GM23338 (cell line): Measurements from ENCODE around the gene ADH6. TPM values are rescaled to one million over a fixed set of nuclear protein-coding genes. Genes with fewer than 3 reads are reported as not detected.

ENCODE experiments used
- ATAC-seq: fragments of 200-7000 bp; cut with Tn5 transposase; 3 replicates; pipeline ENCODE4 v1.9.1; 2020
- DNase-seq: peaks from one replicate; pipeline ENCODE4 v3.0.0-alpha.2; 2015; ENCODE audit warnings: low spot score
- H2AFZ ChIP-seq: fragments of 200-600 bp; sonication (generic); 2 replicates; pipeline ENCODE4 v1.8.0; 2016; ENCODE audit warnings: antibody characterized with exemption, mild to moderate bottlenecking, moderate library complexity
- H3F3A ChIP-seq: fragments of 200-600 bp; sonication (generic); replicated peaks from 2 replicates; pipeline ENCODE4 v1.8.0; 2017; ENCODE audit warnings: antibody characterized with exemption, mixed run types, low read depth
- H3K27ac ChIP-seq: fragments of 200-600 bp; sonication (generic); 2 replicates; pipeline ENCODE4 v1.6.1; 2016; ENCODE audit warnings: low read depth
- H3K27me3 ChIP-seq: fragments of 200-600 bp; sonication (generic); 2 replicates; pipeline ENCODE4 v1.8.0; 2016; ENCODE audit warnings: mild to moderate bottlenecking, mixed run types, moderate library complexity; ENCODE audit not compliant: insufficient read depth
- H3K36me3 ChIP-seq: fragments of 200-600 bp; sonication (generic); 2 replicates; pipeline ENCODE4 v1.8.0; 2016; ENCODE audit warnings: mild to moderate bottlenecking; ENCODE audit not compliant: insufficient read depth
- H3K4me1 ChIP-seq: fragments of 200-600 bp; sonication (generic); 2 replicates; pipeline ENCODE4 v1.8.0; 2016; ENCODE audit warnings: mild to moderate bottlenecking, moderate library complexity; ENCODE audit not compliant: insufficient read depth
- H3K4me2 ChIP-seq: fragments of 200-600 bp; sonication (generic); 2 replicates; pipeline ENCODE4 v1.7.1; 2017; ENCODE audit warnings: mixed run types
- H3K4me3 ChIP-seq: fragments of 200-600 bp; sonication (generic); 2 replicates; pipeline ENCODE4 v1.6.1; 2016; ENCODE audit warnings: mixed run types
- H3K79me2 ChIP-seq: fragments of 200-600 bp; sonication (generic); replicated peaks from 2 replicates; pipeline ENCODE4 v1.8.0; 2017; ENCODE audit warnings: mild to moderate bottlenecking; ENCODE audit not compliant: insufficient read depth
- H3K9me2 ChIP-seq: fragments of 200-600 bp; sonication (generic); 2 replicates; pipeline ENCODE4 v1.8.0; 2017; ENCODE audit not compliant: insufficient read depth
- H4K20me1 ChIP-seq: fragments of 200-600 bp; sonication (generic); replicated peaks from 2 replicates; pipeline ENCODE4 v1.8.0; 2017; ENCODE audit warnings: mild to moderate bottlenecking; ENCODE audit not compliant: insufficient read depth
- H3K27ac Mint-ChIP-seq: 2 replicates; pipeline ENCODE4 v1.8.0; 2020; ENCODE audit warnings: inconsistent platforms, mild to moderate bottlenecking, moderate library complexity, mixed read lengths
- H3K27me3 Mint-ChIP-seq: 3 replicates; pipeline ENCODE4 v1.8.0; 2022; ENCODE audit warnings: low read depth, mild to moderate bottlenecking, moderate library complexity, mixed read lengths, inconsistent platforms; ENCODE audit not compliant: insufficient read depth, poor library complexity
- H3K36me3 Mint-ChIP-seq: 3 replicates; pipeline ENCODE4 v1.8.0; 2021; ENCODE audit warnings: low read depth, mild to moderate bottlenecking, inconsistent platforms, moderate library complexity, mixed read lengths
- H3K4me1 Mint-ChIP-seq: 3 replicates; pipeline ENCODE4 v1.8.0; 2020; ENCODE audit warnings: mild to moderate bottlenecking, inconsistent platforms, mixed read lengths
- H3K4me3 Mint-ChIP-seq: 3 replicates; pipeline ENCODE4 v1.8.0; 2021; ENCODE audit warnings: moderate library complexity, mild to moderate bottlenecking, inconsistent platforms, mixed read lengths
- H3K9me3 Mint-ChIP-seq: 3 replicates; pipeline ENCODE4 v1.8.0; 2020; ENCODE audit warnings: moderate library complexity, mild to moderate bottlenecking, inconsistent platforms, mixed read lengths
- CREB1 ChIP-seq: fragments of 250-450 bp; sonication (Bioruptor Pico); IDR thresholded peaks from 2 replicates; pipeline ENCODE4 v1.5.0; 2020; ENCODE audit warnings: low read depth, mild to moderate bottlenecking, moderate library complexity
- CTCF ChIP-seq, 2 experiments: fragments of 200-600 bp in 1 of 2; sonication (generic) in 1 of 2; conservative IDR thresholded peaks; 2 replicates each; pipeline versions ENCODE4 v1.5.1 to v1.6.1; 2016 to 2017; ENCODE audit warnings: antibody characterized with exemption in 2 of 2, low read depth in 2 of 2, mild to moderate bottlenecking in 2 of 2, moderate library complexity in 1 of 2
- ETS1 ChIP-seq: IDR thresholded peaks from 2 replicates; pipeline ENCODE4 v1.6.1; 2016; ENCODE audit warnings: antibody characterized with exemption
- EZH2 ChIP-seq: fragments of 200-600 bp; sonication (generic); IDR thresholded peaks from one replicate; pipeline ENCODE4 v1.8.0; 2017; ENCODE audit warnings: antibody characterized with exemption, mild to moderate bottlenecking, low read depth; ENCODE audit not compliant: unreplicated experiment
- EZH2phosphoT487 ChIP-seq: fragments of 200-600 bp; sonication (generic); IDR thresholded peaks from one replicate; pipeline ENCODE4 v1.8.1; 2018; ENCODE audit warnings: antibody characterized with exemption; ENCODE audit not compliant: unreplicated experiment
- JUNB ChIP-seq: IDR thresholded peaks from one replicate; pipeline ENCODE4 v1.6.1; 2016; ENCODE audit warnings: antibody characterized with exemption; ENCODE audit not compliant: unreplicated experiment
- NANOG ChIP-seq: IDR thresholded peaks from 2 replicates; pipeline ENCODE4 v1.6.1; 2016; ENCODE audit warnings: antibody characterized with exemption, borderline replicate concordance
- POLR2AphosphoS5 ChIP-seq: IDR thresholded peaks from 2 replicates; pipeline ENCODE4 v1.6.1; 2016; ENCODE audit warnings: antibody characterized with exemption, low read depth
- REST ChIP-seq: IDR thresholded peaks from one replicate; pipeline ENCODE4 v1.6.1; 2018; ENCODE audit warnings: antibody characterized with exemption; ENCODE audit not compliant: unreplicated experiment
- STAT1 ChIP-seq: IDR thresholded peaks from one replicate; pipeline ENCODE4 v1.6.1; 2016; ENCODE audit warnings: antibody characterized with exemption; ENCODE audit not compliant: unreplicated experiment
- ZNF114 ChIP-seq: fragments of 250-450 bp; sonication (Bioruptor Pico); IDR thresholded peaks from 2 replicates; pipeline ENCODE4 v1.5.0; 2020; ENCODE audit warnings: mild to moderate bottlenecking, moderate library complexity
- ZNF331 ChIP-seq: fragments of 250-450 bp; sonication (Bioruptor Pico); IDR thresholded peaks from 2 replicates; pipeline ENCODE4 v1.5.0; 2020; ENCODE audit warnings: low read depth, mild to moderate bottlenecking, moderate library complexity
- ZNF462 ChIP-seq: fragments of 250-450 bp; sonication (Bioruptor Pico); IDR thresholded peaks from 2 replicates; pipeline ENCODE4 v1.5.0; 2020; ENCODE audit warnings: mild to moderate bottlenecking, moderate library complexity
- polyA plus RNA-seq: library from polyadenylated mRNA; unstranded; fragments of >200 nt; fragmentation: Nextera tagmentation; extraction: Ambion mirVana; gene quantifications from 2 replicates; pipeline ENCODE4 v1.2.1, GENCODE V29; 2016
- total RNA-seq: library from RNA; depleted of rRNA; stranded (reverse); fragments of >200 nt; shearing (Covaris generic); gene quantifications from 2 replicates; pipeline ENCODE4 v1.2.3, GENCODE V29; 2014

Gene ADH6
- total and polyA plus RNA-seq, 2 experiments from 2014 or later: 0.58 TPM; not detected in 1

GRCh38 chr4:99248714-99249113 is 29.7 kb upstream of the ADH6 start:
- H3K27me3 Mint-ChIP-seq: peaks cover 2% of the 10 kb centered on the region
- H3K4me3 Mint-ChIP-seq: no peak overlapping the region
- Histone ChIP-seq H3F3A (no peaks in the 10 kb centered on the region), H3K27me3 (no peaks in the 10 kb centered on the region), H3K4me2 (no peak overlapping the region), H3K79me2 (no peaks in the 10 kb centered on the region), H3K9me2 (no peaks in the 10 kb centered on the region), H3K27ac (no peak overlapping the region), H3K4me3 (no peak overlapping the region), H3K4me1 (no peaks in the 10 kb centered on the region), H4K20me1 (no peaks in the 10 kb centered on the region), H3K36me3 (no peaks in the 10 kb centered on the region), H2AFZ (no peak overlapping the region)
- TF ChIP-seq JUNB (no peak), CTCF (conservative IDR thresholded peaks at IDR 0.05; ENCODE audit: low read depth in 2 of 2) (no peak), ETS1 (no peak), EZH2 (no peak), CREB1 (CRISPR knock-in tag) (no peak), POLR2AphosphoS5 (no peak), ZNF331 (no peak), STAT1 (no peak), REST (no peak), ZNF462 (CRISPR knock-in tag) (no peak), NANOG (no peak), EZH2phosphoT487 (no peak), ZNF114 (CRISPR knock-in tag) (no peak)
- no peaks in the 10 kb centered on the region for H3K4me1 Mint-ChIP-seq
- H3K27ac Mint-ChIP-seq: no peak overlapping the region
- peaks cover 24% of the 10 kb centered on the region for H3K9me3 Mint-ChIP-seq
- no peak for DNase-seq
- peaks cover 10% of the 10 kb centered on the region; the same call in 1 of the 3 replicates for H3K36me3 Mint-ChIP-seq
- no peak for ATAC-seq
